Measurements from ENCODE around the gene SH2D3C. TPM values are rescaled to one million over a fixed set of nuclear protein-coding genes. Genes with fewer than 3 reads are reported as not detected.

SH2D3C gene
- total RNA-seq, 4 donors from 2014 or later: 6.8 to 23.0 (median 8.4) TPM

DNA sequence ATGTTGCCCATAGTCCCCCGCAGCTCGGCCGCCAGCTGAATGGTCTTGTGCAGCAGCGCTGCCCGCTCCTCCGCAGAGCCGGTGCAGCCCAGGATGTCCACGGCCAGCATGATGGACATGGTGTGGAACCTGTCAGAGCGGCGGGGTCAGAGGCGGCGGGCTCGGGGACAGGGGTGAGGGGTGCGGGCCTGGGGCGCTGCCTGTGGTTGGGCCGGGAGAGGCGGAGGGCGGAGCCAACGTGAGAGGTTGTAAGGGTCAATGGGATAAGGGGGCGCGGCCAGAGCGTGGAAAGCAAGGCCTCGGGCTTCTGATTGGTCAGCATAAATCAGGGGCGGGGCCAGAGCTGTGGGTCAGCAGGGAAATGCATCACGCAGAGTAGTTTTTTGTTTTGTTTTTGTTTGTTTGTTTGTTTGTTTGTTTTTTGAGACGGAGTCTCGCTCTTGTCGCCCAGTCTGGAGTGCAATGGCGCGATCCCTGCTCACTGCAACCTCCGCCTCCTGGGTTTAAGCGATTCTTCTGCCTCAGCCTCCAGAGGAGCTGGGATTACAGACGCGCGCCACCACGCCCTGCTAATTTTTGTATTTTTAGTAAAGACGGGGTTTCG, 36.5 kb downstream of the SH2D3C start:
- TF ChIP-seq, protein P1, sequence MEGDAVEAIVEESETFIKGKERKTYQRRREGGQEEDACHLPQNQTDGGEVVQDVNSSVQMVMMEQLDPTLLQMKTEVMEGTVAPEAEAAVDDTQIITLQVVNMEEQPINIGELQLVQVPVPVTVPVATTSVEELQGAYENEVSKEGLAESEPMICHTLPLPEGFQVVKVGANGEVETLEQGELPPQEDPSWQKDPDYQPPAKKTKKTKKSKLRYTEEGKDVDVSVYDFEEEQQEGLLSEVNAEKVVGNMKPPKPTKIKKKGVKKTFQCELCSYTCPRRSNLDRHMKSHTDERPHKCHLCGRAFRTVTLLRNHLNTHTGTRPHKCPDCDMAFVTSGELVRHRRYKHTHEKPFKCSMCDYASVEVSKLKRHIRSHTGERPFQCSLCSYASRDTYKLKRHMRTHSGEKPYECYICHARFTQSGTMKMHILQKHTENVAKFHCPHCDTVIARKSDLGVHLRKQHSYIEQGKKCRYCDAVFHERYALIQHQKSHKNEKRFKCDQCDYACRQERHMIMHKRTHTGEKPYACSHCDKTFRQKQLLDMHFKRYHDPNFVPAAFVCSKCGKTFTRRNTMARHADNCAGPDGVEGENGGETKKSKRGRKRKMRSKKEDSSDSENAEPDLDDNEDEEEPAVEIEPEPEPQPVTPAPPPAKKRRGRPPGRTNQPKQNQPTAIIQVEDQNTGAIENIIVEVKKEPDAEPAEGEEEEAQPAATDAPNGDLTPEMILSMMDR (IDR thresholded peaks at IDR 0.05; ENCODE audit: low read depth): no peak

DNA sequence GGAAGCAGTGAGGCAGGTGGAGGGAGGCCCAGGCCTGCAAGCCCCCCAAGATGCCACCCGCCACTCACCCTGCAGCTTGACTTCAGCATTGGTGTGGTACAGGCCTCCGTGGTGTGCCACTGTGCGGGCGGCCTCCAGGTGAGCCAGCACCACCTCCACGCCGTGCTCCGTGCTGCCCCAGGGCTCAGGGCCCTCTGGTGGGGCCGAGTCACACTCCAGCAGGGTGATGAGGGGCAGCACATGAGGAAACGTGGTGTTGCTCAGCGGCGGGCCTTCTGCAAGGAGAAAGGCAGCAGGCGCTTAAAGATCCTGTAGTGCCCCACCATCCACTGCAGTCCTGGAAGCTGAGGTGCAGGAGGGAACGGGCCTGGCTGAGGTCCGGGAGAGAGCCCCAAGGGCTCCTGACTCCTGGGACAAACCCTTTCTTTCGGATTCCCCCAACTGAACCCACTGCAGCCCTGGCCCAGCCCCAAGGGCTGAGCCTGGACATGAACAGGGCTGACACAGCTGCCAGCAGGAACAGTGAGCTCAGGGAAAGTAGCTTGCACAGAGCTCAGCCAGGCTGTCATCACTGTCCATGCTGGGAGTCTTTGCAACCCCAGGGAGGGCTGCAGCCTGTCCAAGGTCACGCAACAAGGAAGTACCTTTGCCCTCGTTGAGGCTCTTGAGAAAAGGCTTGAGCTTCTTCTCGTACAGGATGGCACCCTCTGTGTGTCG, 38.7 kb downstream of the SH2D3C start:
- TF ChIP-seq, protein P1 (IDR thresholded peaks at IDR 0.05; ENCODE audit: low read depth): no peak

DNA sequence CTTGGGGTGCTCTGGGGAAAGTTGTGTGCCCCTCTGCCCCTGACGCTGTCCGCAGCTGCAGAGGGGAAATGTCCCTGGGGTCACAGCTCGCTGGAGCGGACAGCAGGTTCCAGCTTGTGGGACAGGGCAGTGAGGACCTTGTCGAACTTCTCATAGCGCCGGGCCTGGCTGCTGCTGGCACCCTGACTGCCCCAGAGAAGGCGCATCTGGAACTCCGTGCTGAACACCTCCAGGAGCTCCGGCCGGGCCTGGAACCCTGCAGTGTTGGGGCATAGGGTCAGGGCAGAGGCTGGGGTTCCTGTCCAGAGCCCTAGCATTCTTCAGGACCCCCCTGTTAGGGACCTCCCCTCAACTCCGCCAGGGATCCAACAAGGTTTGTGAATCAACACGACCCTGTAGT, 39.8 kb downstream of the SH2D3C start:
- TF ChIP-seq, protein P1 (IDR thresholded peaks at IDR 0.05; ENCODE audit: low read depth): no peak

DNA sequence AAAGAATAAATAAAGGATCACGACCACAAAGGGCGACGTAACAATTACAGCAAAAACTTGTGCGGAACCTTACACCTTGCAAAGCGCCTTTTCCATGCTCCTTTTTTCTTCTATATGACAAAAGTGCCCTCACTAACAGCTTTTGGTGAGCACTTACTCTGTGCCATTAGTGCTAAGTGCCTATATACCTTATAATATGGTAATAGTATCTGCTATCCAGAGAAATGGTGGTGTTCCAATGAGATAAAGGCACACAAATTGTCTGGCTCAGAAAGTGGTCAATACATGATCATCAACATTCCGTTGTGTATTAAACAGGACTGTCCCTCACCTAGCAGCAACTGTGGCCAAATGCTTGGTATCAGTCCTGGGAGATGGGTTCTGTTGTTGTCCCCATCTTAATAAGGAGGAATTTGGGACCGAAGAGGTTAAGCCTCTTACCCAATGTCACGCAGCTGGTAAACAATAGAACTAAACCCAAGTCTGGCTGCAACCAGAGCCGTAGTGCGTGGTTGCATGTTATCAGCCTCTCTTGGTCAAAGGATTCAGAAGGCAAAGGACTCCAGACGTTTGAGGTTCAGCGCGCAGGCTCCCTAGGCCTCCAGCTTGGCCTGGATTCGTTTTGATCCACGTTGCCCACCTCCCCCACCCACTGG, 42.8 kb downstream of the SH2D3C start:
- TF ChIP-seq, protein P1 (IDR thresholded peaks at IDR 0.05; ENCODE audit: low read depth): no peak

DNA sequence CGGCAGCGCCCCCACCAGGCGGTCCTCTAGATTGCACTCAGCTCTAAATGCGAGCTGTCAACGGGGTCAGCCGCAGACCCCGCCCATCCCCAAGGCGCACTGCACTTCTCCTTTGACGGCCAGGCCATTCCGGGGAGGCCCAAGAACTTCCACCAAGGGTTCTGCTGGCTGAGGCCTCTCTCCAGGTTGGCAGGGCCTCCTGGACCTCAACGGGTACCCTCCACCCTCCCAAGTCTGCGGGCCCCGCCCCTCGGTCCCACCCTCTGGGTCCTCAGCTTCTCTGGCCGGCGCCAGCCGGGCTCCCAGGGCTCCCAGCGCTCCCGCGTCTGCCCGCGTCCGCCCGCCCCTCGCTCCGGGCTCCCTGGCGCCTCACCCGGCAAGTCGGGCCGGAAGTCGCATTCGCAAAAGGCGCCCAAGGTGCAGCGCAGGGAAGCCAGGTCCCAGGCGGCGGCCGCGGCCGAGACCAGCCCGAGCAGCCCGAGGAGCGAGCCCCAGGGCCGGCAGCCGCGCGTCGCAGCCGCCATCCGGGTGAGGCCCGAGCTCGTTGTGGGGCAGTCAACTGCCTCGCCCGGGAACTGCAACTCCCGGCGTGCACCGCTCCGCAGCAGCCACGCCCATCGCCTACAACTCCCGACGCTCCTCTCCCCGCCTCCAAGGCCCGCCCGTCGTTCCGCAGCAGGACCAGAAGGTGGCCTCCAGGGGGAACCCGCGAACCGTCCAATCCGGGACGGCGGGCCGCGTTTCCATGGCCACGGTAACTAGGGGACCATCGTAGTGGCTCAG, 43.5 kb downstream of the SH2D3C start, which contains the start of gene TOR2A:
Gene TOR2A (minus strand): TSS at position 548 of the 783 bp plus-strand sequence. CDS start 24 bp downstream, at position 524.
- TF ChIP-seq, protein P1 (IDR thresholded peaks at IDR 0.05; ENCODE audit: low read depth): no peak

DNA sequence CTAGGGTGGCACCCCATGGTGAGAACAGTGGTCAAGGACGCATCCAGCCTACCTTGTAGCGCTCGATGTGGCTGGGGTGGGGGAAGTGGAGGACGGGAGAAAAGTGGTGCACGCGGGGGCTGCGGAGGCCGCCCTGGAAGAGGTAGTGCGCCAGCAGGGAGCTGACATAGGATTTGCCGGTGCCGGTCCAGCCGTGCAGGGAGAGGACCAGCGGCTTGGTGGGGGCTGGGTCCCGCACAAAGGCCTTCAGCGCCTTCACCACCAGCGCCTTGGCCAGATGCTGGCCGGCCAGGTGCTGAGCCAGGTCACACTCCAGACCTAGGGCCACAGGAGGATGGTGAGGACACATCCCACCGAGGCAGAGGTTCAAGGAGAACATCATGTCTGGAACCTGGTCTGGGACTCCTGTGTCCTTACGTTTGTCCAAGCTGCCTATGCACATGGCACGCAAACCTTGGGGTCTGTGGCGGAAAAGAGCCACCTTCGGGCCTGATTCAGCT, 44.2 kb downstream of the SH2D3C start:
- TF ChIP-seq, protein P1 (IDR thresholded peaks at IDR 0.05; ENCODE audit: low read depth): no peak
